Neural progenitor cell (in vitro differentiated cells): ENCODE measurements around the gene SLC19A1.

Experiments
- CTCF ChIP-seq: fragments of 200-600 bp; sonication (generic); IDR thresholded peaks from 2 replicates; pipeline ENCODE4 v1.5.1; 2017; ENCODE audit warnings: antibody characterized with exemption, mild to moderate bottlenecking
- EZH2 ChIP-seq: fragments of 200-600 bp; sonication (generic); IDR thresholded peaks from 2 replicates; pipeline ENCODE4 v1.6.1; 2017; ENCODE audit warnings: antibody characterized with exemption, mild to moderate bottlenecking, moderate library complexity
- EZH2phosphoT487 ChIP-seq: fragments of 200-600 bp; sonication (generic); IDR thresholded peaks from 2 replicates; pipeline ENCODE4 v1.6.1; 2017; ENCODE audit warnings: antibody characterized with exemption

- TF ChIP-seq EZH2 (no peak), CTCF (no peak), EZH2phosphoT487 (no peak)
These were observed 3.0 kb downstream of the SLC19A1 start for GRCh38 chr21:45539046-45539795.
